Karpas-422 (cell line): ENCODE data around the gene RAB9B. TPM values are rescaled to one million over a fixed set of nuclear protein-coding genes. Genes with fewer than 3 reads are reported as not detected.
"Not testable (repeated sequence)": the region's sequence is repeated elsewhere in the genome, so short reads cannot be mapped to it uniquely, and the experiment has no call there.

Source experiments
- DNase-seq: peaks from one replicate; pipeline ENCODE4 v3.0.0-alpha.2; 2015
- H2AFZ ChIP-seq: fragments of 200-600 bp; sonication (generic); 2 replicates; pipeline ENCODE4 v1.6.1; 2014; ENCODE audit warnings: antibody characterized with exemption, low read length, mixed read lengths
- H3K27ac ChIP-seq: fragments of 200-600 bp; sonication (generic); 2 replicates; pipeline ENCODE4 v1.5.1; 2014; ENCODE audit warnings: mild to moderate bottlenecking, low read length, moderate library complexity
- H3K27me3 ChIP-seq: fragments of 200-600 bp; sonication (generic); 2 replicates; pipeline ENCODE4 v1.6.1; 2014; ENCODE audit warnings: low read length, mixed read lengths
- H3K36me3 ChIP-seq: fragments of 200-600 bp; sonication (generic); 2 replicates; pipeline ENCODE4 v1.6.1; 2014; ENCODE audit warnings: low read length, mixed read lengths; ENCODE audit not compliant: insufficient read depth
- H3K4me1 ChIP-seq: fragments of 200-600 bp; sonication (generic); 2 replicates; pipeline ENCODE4 v1.6.1; 2014; ENCODE audit warnings: mild to moderate bottlenecking, low read length, mixed read lengths
- H3K4me2 ChIP-seq: fragments of 200-600 bp; sonication (generic); 2 replicates; pipeline ENCODE4 v1.6.1; 2014; ENCODE audit warnings: low read length, low read depth, mild to moderate bottlenecking; ENCODE audit not compliant: poor library complexity, severe bottlenecking
- H3K4me3 ChIP-seq: fragments of 200-600 bp; sonication (generic); 2 replicates; pipeline ENCODE4 v1.5.1; 2014; ENCODE audit warnings: mild to moderate bottlenecking, antibody characterized with exemption, low read length, mixed read lengths
- H3K79me2 ChIP-seq: fragments of 200-600 bp; sonication (generic); 2 replicates; pipeline ENCODE4 v1.6.1; 2014; ENCODE audit warnings: mild to moderate bottlenecking, low read length, mixed read lengths
- H3K9ac ChIP-seq: fragments of 200-600 bp; sonication (generic); 2 replicates; pipeline ENCODE4 v1.6.0; 2014; ENCODE audit warnings: low read length
- H3K9me2 ChIP-seq: fragments of 200-600 bp; sonication (generic), shearing (Covaris generic); replicated peaks from 2 replicates; pipeline ENCODE4 v1.6.0; 2014; ENCODE audit warnings: mild to moderate bottlenecking, low read length, moderate library complexity; ENCODE audit not compliant: insufficient read depth
- H3K9me3 ChIP-seq: fragments of 300-700, 200-600 bp; sonication (generic); 2 replicates; pipeline ENCODE4 v1.6.1; 2014; ENCODE audit warnings: low read length, mixed read lengths
- H4K20me1 ChIP-seq: fragments of 200-600 bp; sonication (generic); 2 replicates; pipeline ENCODE4 v1.6.1; 2014; ENCODE audit warnings: mild to moderate bottlenecking, antibody characterized with exemption, low read length, low read depth; ENCODE audit not compliant: insufficient read depth
- total RNA-seq: library from RNA; depleted of rRNA; stranded (reverse); fragments of >200 nt; shearing (Covaris generic); gene quantifications from 2 replicates; pipeline ENCODE4 v1.2.3, GENCODE V29; 2014; ENCODE audit warnings: low replicate concordance

RAB9B gene
- total RNA-seq, 1 experiment from 2014 or later: not detected

DNA sequence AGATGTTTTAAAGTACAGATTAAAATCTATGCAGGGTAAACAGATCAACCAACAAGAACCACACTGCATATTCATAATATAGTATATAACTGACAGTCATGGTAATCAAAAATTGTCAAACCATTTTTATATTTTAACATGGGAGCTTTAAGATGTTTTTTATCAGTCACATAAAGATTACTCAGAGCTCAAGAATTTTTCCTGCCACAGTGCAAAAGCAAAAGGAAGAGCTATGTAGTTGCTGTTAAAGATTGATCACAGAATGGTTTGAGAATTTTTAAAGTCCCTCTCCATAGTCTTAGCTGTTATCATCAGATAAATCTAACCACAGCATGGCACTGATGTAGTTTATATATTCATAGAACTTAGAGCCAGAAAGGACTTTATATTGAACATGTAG, 8.5 kb downstream of the RAB9B start:
- no peaks in the 10 kb centered on the region for H3K9me2 ChIP-seq
- H3K9me3 ChIP-seq: no peaks in the 10 kb centered on the region
- no peaks in the 10 kb centered on the region for H3K27me3 ChIP-seq
- no peaks in the 10 kb centered on the region for H3K79me2 ChIP-seq
- no peak overlapping the region for H3K9ac ChIP-seq
- H4K20me1 ChIP-seq: no peaks in the 10 kb centered on the region
- H3K36me3 ChIP-seq: no peaks in the 10 kb centered on the region
- no peak overlapping the region for H3K27ac ChIP-seq
- no peaks in the 10 kb centered on the region for H3K4me1 ChIP-seq
- no peak for DNase-seq
- H3K4me3 ChIP-seq: no peak overlapping the region
- no peak overlapping the region for H2AFZ ChIP-seq
- no peak overlapping the region for H3K4me2 ChIP-seq

DNA sequence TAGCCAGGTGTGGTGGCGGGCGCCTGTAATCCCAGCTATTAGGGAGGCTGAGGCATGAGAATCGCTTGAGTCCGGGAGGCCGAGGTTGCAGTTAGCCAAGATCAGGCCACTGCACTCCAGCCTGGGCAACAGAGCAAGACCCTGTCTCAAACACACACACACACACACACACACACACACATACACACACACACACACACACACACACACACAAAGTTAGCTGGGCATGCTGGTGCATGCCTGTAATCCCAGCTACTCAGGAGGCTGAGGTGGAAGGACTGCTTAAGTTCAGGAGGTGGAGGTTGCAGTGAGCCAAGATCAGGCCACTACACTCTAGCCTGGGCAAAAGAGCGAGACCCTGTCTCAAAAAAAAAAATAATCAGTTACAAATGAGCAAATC, 11.3 kb downstream of the RAB9B start:
- H3K9ac ChIP-seq, H3K9me2 ChIP-seq, H3K4me1 ChIP-seq, H3K79me2 ChIP-seq, H3K36me3 ChIP-seq, H3K4me2 ChIP-seq, H3K27me3 ChIP-seq, H3K27ac ChIP-seq, H4K20me1 ChIP-seq, DNase-seq, H3K9me3 ChIP-seq, H2AFZ ChIP-seq, H3K4me3 ChIP-seq: not testable (repeated sequence)

DNA sequence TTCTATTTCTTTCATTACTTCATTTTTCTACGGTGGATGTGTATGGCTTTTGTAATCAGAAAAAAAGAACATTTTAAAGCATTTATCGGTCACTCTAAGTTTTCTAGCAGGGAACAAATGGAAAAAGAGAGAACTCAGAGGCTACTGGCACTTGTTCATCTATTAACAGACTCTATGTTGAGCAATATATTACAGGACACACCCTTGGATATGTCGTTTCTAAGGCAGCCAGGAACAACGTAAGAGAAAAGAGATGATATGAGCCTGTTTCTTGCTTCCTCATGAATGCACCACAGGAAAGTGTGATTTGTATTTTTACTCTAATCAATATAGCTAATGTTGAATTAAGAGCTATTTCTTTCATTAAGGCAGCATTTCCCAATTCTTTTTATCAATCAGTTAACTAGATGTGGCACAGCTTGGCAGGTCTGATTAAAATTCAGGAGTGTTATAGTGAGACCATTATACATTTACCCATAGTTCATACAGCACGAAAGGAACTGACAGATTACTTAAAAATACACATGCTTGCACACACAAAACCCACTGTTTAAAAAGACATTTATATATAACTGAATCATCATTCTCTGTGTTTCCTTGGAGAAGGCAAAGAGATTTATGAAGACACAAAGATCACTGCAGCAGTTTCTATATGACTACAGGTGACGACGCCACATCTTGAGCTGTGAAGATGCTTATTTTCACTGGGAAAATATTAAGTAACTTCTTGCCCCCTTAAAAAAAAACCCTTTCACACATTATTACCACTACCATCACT, 13.0 kb downstream of the RAB9B start:
- Histone ChIP-seq H3K9ac (no peak overlapping the region), H3K79me2 (no peaks in the 10 kb centered on the region), H3K9me2 (no peaks in the 10 kb centered on the region), H2AFZ (no peak overlapping the region), H3K27me3 (no peaks in the 10 kb centered on the region), H3K9me3 (no peaks in the 10 kb centered on the region), H3K36me3 (no peaks in the 10 kb centered on the region), H3K4me2 (no peak overlapping the region), H3K27ac (no peak overlapping the region), H3K4me1 (no peaks in the 10 kb centered on the region), H4K20me1 (no peaks in the 10 kb centered on the region), H3K4me3 (no peak overlapping the region)
- no peak for DNase-seq

DNA sequence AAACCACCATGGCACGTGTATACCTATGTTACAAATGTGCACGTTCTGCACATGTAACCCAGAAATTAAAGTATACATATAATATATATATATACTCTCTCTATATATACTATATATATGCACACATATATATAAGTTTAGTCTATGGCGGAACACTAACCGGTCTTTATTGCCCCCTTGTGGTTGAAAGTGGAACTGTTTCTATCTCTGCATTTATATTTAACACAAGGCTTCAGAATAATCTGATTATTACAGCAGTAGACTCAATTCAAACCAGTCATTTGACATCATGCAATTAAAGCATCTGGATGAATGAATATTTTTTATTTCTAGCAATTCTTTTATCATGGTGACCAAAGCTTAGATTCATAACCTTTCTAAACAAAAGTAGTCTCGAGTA, 14.6 kb downstream of the RAB9B start:
- Histone ChIP-seq H3K4me1 (peaks cover 5% of the 10 kb centered on the region), H3K27ac (no peak overlapping the region), H2AFZ (no peak overlapping the region), H4K20me1 (no peaks in the 10 kb centered on the region), H3K79me2 (no peaks in the 10 kb centered on the region), H3K9me3 (no peaks in the 10 kb centered on the region), H3K4me3 (no peak overlapping the region), H3K9ac (no peak overlapping the region), H3K4me2 (no peak overlapping the region), H3K9me2 (no peaks in the 10 kb centered on the region), H3K27me3 (no peaks in the 10 kb centered on the region), H3K36me3 (no peaks in the 10 kb centered on the region)
- DNase-seq: peak; percentile 91

DNA sequence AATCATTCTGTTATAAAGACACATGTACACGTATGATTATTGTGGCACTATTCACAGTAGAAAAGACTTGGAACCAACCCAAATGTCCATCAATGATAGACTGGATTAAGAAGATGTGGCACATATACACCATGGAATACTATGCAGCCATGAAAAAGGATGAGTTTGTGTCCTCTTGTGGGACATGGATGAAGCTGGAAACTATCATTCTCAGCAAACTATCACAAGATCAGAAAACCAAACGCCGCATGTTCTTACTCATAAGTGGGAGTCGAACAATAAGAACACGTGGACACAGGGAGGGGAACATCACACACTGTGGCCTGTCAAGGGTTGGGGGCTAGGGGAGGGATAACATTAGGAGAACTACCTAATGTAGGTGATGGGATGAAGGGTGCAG, 15.0 kb downstream of the RAB9B start:
- H3K9me3 ChIP-seq, H3K9me2 ChIP-seq, H2AFZ ChIP-seq, H4K20me1 ChIP-seq, H3K79me2 ChIP-seq, H3K4me2 ChIP-seq, H3K4me1 ChIP-seq, H3K27ac ChIP-seq, H3K4me3 ChIP-seq, H3K36me3 ChIP-seq, H3K9ac ChIP-seq, H3K27me3 ChIP-seq: not testable (repeated sequence)
- DNase-seq: peak; percentile 40

DNA sequence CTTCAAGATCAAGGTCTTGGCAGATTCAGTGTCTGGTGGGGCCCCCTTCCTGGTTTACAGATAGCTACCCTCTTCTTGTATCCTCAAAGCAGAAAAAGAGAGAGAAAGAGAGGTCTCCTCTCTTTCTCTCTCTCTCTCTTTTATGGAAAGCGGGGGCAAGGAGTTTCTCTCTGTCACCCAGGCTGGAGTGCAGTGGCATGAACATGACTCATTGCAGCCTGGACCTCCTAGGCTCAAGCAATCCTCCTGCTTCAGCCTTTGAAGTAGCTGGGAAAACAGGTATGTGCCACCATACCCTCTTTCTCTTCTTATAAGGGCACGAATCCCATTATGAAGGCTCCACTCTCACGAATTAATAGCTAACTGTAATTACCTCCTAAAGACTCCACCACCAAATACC, 20.2 kb downstream of the RAB9B start:
- no peak overlapping the region for H3K9ac ChIP-seq
- H3K4me2 ChIP-seq: no peak overlapping the region
- no peak overlapping the region for H2AFZ ChIP-seq
- no peak for DNase-seq
- no peaks in the 10 kb centered on the region for H3K79me2 ChIP-seq
- no peaks in the 10 kb centered on the region for H3K9me2 ChIP-seq
- H3K36me3 ChIP-seq: no peaks in the 10 kb centered on the region
- no peak overlapping the region for H3K4me3 ChIP-seq
- H3K27me3 ChIP-seq: no peaks in the 10 kb centered on the region
- no peaks in the 10 kb centered on the region for H3K9me3 ChIP-seq
- peaks cover 9% of the 10 kb centered on the region for H3K4me1 ChIP-seq
- H3K27ac ChIP-seq: no peak overlapping the region
- H4K20me1 ChIP-seq: no peaks in the 10 kb centered on the region

DNA sequence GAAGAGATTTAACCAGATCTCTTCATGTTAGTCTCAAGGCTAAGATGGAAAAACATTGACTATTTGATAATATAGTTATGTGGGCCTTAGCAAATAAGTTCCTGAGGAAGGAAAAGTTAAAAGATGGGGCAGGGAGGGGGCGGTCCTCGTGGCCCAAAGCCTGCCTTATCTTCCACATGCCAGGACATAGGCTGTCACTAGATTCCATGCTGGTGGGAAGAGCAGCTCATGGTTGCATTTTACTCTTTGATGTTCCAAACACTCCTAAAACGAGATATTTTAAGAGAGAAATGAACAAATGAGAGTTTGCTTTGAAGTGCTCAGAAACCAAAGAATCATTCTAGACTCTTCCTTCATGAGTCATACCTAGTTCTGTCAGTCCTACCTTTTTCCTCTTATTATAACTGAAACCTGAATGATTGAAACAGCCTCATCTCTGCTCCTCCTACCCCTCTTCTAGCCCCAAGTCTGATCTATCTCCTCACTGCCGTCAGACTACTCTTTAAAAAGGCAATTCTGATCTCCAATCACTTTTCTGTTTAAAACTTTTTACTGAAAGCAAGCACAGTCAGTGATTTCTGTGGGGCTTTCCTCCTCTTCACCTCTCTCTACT, 25.1 kb downstream of the RAB9B start:
- H3K9me3 ChIP-seq: no peaks in the 10 kb centered on the region
- no peaks in the 10 kb centered on the region for H3K27me3 ChIP-seq
- H3K36me3 ChIP-seq: no peaks in the 10 kb centered on the region
- H3K9ac ChIP-seq: no peak overlapping the region
- no peaks in the 10 kb centered on the region for H3K9me2 ChIP-seq
- no peak for DNase-seq
- no peaks in the 10 kb centered on the region for H3K79me2 ChIP-seq
- no peaks in the 10 kb centered on the region for H3K4me1 ChIP-seq
- no peak overlapping the region for H2AFZ ChIP-seq
- H3K4me2 ChIP-seq: no peak overlapping the region
- H3K4me3 ChIP-seq: no peak overlapping the region
- H4K20me1 ChIP-seq: no peaks in the 10 kb centered on the region
- H3K27ac ChIP-seq: no peak overlapping the region

DNA sequence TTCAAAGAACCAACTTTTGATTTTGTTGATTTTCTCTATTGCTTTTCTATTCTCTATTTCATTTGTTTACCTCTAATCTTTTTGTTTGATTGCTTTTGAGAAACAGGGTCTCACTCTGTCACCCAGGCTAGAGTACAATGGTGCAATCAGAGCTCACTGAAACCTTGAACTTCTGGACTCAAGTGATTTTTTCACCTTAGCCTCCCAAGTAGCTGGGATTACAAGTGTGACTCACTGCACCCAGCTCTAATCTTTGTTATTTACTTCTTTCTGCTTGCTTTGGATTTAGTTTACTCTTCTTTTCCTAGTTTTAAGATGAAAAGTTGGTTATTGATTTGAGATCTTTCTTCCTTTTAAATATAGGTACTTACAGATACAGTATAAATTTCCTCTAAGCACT, 26.2 kb downstream of the RAB9B start:
- Histone ChIP-seq H3K9me2 (no peaks in the 10 kb centered on the region), H3K79me2 (no peaks in the 10 kb centered on the region), H3K4me1 (no peaks in the 10 kb centered on the region), H3K9ac (no peak overlapping the region), H3K9me3 (no peaks in the 10 kb centered on the region), H3K36me3 (no peaks in the 10 kb centered on the region), H3K4me3 (no peak overlapping the region), H3K27ac (no peak overlapping the region), H4K20me1 (no peaks in the 10 kb centered on the region), H2AFZ (no peak overlapping the region), H3K27me3 (no peaks in the 10 kb centered on the region), H3K4me2 (no peak overlapping the region)
- DNase-seq: no peak
